ENCODE measurements around the gene ITGA2B. TPM values are rescaled to one million over a fixed set of nuclear protein-coding genes. Genes with fewer than 3 reads are reported as not detected.

Gene ITGA2B
- total and polyA plus RNA-seq, 2 experiments from 2014 or later = 13.3 to 13.9 TPM

GRCh38 chr17:44335564-44335963 is 53.9 kb downstream of the ITGA2B start:
- H3K4me3 Mint-ChIP-seq = no peak overlapping the region
- no peak for ATAC-seq
- Histone ChIP-seq H2AFZ (no peak overlapping the region), H3K36me3 (ENCODE audit: insufficient read depth) (no peaks in the 10 kb centered on the region), H3K4me3 (no peak overlapping the region), H3K9me2 (ENCODE audit: insufficient read depth) (no peaks in the 10 kb centered on the region), H4K20me1 (replicated peaks; ENCODE audit: insufficient read depth) (no peaks in the 10 kb centered on the region), H3K4me2 (no peak overlapping the region), H3F3A (replicated peaks; ENCODE audit: low read depth) (0 out of 2 replicates have a peak, but pooled peaks cover 2% of the 10 kb centered on the region), H3K27ac (ENCODE audit: low read depth) (no peak overlapping the region), H3K79me2 (replicated peaks; ENCODE audit: insufficient read depth) (no peaks in the 10 kb centered on the region), H3K27me3 (ENCODE audit: insufficient read depth) (no peaks in the 10 kb centered on the region), H3K4me1 (ENCODE audit: insufficient read depth) (no peaks in the 10 kb centered on the region; the same call in 1 of the 2 replicates)
- H3K36me3 Mint-ChIP-seq (ENCODE audit: low read depth) = no peaks in the 10 kb centered on the region
- no peak for DNase-seq (ENCODE audit: low spot score)
- TF ChIP-seq STAT1 (IDR thresholded peaks at IDR 0.05; ENCODE audit: unreplicated experiment) (no peak), CREB1 (CRISPR knock-in tag; IDR thresholded peaks at IDR 0.05; ENCODE audit: low read depth) (no peak), NANOG (IDR thresholded peaks at IDR 0.05; ENCODE audit: borderline replicate concordance) (no peak), POLR2AphosphoS5 (IDR thresholded peaks at IDR 0.05; ENCODE audit: low read depth) (no peak), EZH2 (IDR thresholded peaks at IDR 0.05; ENCODE audit: low read depth, unreplicated experiment) (no peak), REST (IDR thresholded peaks at IDR 0.05; ENCODE audit: unreplicated experiment) (no peak), EZH2phosphoT487 (IDR thresholded peaks at IDR 0.05; ENCODE audit: unreplicated experiment) (no peak), JUNB (IDR thresholded peaks at IDR 0.05; ENCODE audit: unreplicated experiment) (no peak), ZNF331 (CRISPR knock-in tag; IDR thresholded peaks at IDR 0.05; ENCODE audit: low read depth) (no peak), ZNF462 (CRISPR knock-in tag; IDR thresholded peaks at IDR 0.05) (no peak), ETS1 (IDR thresholded peaks at IDR 0.05) (no peak)
- peaks cover 6% of the 10 kb centered on the region for H3K27me3 Mint-ChIP-seq (ENCODE audit: insufficient read depth, low read depth, poor library complexity)
- H3K9me3 Mint-ChIP-seq = no peaks in the 10 kb centered on the region
- H3K27ac Mint-ChIP-seq = no peak overlapping the region
- H3K4me1 Mint-ChIP-seq = peaks cover 11% of the 10 kb centered on the region
